ENCODE measurements around the gene PRPF8.

Gene PRPF8

GRCh38 chr17:1718362-1719165 lies 33.9 kb upstream of the PRPF8 start:
- Mint-ChIP-seq H3K4me1 (peaks cover 51% of the 10 kb centered on the region), H3K27me3 (ENCODE audit: low read depth, poor library complexity) (peaks cover 3% of the 10 kb centered on the region), H3K27ac (peak overlapping the region; percentile 100), H3K9me3 (no peaks in the 10 kb centered on the region), H3K36me3 (ENCODE audit: low read depth) (no peaks in the 10 kb centered on the region), H3K4me3 (peak overlapping the region; percentile 92)
- DNase-seq = no peak
- no peak for TF ChIP-seq CTCF (IDR thresholded peaks at IDR 0.05)

GRCh38 chr17:1716912-1717695 lies 32.4 kb upstream of the PRPF8 start:
- H3K4me1 Mint-ChIP-seq = peaks cover 65% of the 10 kb centered on the region
- TF ChIP-seq CTCF (IDR thresholded peaks at IDR 0.05) = no peak
- H3K36me3 Mint-ChIP-seq (ENCODE audit: low read depth) = no peaks in the 10 kb centered on the region
- peak overlapping the region; percentile 92 for H3K4me3 Mint-ChIP-seq
- peak overlapping the region; percentile 100 for H3K27ac Mint-ChIP-seq
- DNase-seq = peak; percentile 84
- no peaks in the 10 kb centered on the region for H3K9me3 Mint-ChIP-seq
- peaks cover 7% of the 10 kb centered on the region for H3K27me3 Mint-ChIP-seq (ENCODE audit: low read depth, poor library complexity)

DNA sequence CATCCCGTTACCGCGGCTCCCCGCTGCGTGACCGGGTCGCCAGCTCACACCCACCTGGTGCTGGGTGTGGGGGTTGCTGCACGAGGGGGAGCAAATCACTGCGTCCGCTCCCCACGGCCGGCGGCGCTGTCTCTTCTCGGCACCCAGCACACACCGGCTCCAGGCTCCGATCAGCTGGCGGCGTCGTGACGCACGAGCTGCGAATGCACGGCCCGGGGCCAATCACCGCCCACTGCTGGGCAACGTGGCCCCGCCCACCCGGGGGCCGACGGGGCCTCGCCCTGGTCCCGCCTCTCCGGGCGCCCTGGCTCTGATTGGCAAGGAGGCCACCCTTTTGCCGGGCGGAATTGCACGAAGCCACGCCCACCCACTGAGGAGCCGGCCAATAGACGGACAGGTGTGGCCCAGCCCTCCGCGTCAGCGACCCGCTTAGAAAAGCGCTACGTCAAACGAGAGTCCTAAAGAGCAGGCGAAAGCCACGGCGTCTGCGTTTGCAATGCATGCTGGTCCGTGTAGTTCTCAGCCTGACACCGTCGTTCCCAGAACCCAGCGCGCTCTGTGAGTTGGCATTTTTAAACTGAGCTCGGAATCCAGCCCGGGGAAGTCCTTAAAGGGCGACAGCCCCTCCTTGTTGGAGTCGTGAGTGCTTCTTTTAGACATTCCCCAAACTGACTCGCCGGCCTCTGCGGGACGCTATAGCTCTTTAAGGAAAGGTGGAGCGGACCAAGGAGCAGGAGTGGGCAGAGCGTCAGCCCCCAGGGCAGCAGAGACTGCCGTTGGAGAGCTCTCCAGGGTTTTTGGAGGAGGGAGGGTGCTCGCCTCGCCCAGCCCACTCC lies 31.6 kb upstream of the PRPF8 start:
- H3K4me1 Mint-ChIP-seq = peaks cover 73% of the 10 kb centered on the region
- peak overlapping the region; percentile 92 for H3K4me3 Mint-ChIP-seq
- TF ChIP-seq CTCF (IDR thresholded peaks at IDR 0.05) = no peak
- H3K27me3 Mint-ChIP-seq (ENCODE audit: low read depth, poor library complexity) = peaks cover 10% of the 10 kb centered on the region
- H3K36me3 Mint-ChIP-seq (ENCODE audit: low read depth) = no peaks in the 10 kb centered on the region
- H3K9me3 Mint-ChIP-seq = no peaks in the 10 kb centered on the region
- DNase-seq = peak; percentile 100
- peak overlapping the region; percentile 100 for H3K27ac Mint-ChIP-seq

DNA sequence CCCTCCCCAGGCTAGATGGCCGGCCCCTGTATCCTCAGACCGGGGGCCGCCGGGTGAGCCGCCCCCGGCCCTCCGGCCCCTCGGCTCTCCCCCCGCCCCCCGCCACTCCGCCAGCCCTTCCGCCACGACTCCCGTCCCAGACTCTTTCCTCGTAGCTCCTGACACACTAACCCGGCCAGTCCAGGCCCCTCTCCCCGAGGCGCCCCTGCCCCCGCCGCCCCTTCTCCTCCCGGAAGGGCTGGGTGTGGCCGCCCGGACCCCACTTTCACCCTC lies 31.1 kb upstream of the PRPF8 start:
- H3K9me3 Mint-ChIP-seq = no peaks in the 10 kb centered on the region
- peaks cover 15% of the 10 kb centered on the region for H3K27me3 Mint-ChIP-seq (ENCODE audit: low read depth, poor library complexity)
- TF ChIP-seq CTCF (IDR thresholded peaks at IDR 0.05) = no peak
- peaks cover 77% of the 10 kb centered on the region for H3K4me1 Mint-ChIP-seq
- no peak for DNase-seq
- H3K36me3 Mint-ChIP-seq (ENCODE audit: low read depth) = no peaks in the 10 kb centered on the region
- H3K4me3 Mint-ChIP-seq = peak overlapping the region; percentile 83
- H3K27ac Mint-ChIP-seq = peak overlapping the region; percentile 75

DNA sequence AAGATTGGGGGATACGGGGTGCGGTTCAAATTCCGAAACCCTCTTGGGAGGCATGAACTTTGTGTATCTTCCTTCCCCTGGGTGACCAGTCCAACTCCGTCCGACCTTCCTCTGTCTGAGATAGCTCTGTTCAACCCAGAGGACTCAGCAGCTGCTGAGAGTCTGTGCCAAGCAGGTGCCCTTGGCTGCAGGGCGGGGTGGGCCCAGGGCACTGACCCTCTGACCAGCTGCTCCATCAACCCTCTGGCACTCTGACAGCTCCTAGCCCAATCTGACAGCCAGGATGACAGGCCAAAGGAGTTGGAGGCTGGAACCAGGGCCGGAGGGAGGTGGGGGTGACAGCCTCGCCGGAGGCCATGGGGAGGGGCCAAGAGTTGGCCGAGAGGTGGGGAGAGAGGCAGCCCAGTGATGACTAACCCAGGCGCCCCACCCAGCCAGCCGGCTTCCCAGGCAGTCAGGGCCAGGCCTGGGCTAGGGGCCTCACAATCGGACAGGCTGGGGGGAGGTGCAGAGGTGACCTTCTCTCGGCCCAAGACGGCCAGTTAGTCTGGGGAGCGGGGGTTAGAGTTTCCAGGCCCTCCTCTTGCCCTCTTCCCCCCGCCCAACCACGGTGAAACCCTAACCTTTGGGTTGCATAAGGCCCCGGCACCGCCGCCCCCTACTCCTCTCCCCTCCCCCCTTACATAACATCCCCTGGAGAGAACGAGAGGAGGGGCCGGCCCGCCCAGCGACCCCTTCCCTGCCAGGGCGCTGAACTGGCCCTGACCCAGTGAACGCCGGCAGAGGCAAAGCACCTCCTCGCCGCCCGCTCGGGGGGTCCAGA lies 30.5 kb upstream of the PRPF8 start:
- DNase-seq = peak; percentile 56
- Mint-ChIP-seq H3K4me1 (peaks cover 76% of the 10 kb centered on the region), H3K27me3 (ENCODE audit: low read depth, poor library complexity) (peaks cover 17% of the 10 kb centered on the region)

More for the DNA sequence above, 30.5 kb upstream of the PRPF8 start:
- Mint-ChIP-seq H3K9me3 (no peaks in the 10 kb centered on the region), H3K4me3 (peak overlapping the region; percentile 80), H3K36me3 (ENCODE audit: low read depth) (no peaks in the 10 kb centered on the region), H3K27ac (peak overlapping the region; percentile 83)
- TF ChIP-seq CTCF (IDR thresholded peaks at IDR 0.05) = no peak
